ENCODE results near the gene TINCR. TPM values are rescaled to one million over a fixed set of nuclear protein-coding genes. Genes with fewer than 3 reads are reported as not detected.

TINCR gene
- 1.1 and 4.1 TPM in 2 replicates for total RNA-seq

GRCh38 chr19:5567360-5567969 lies at the start of gene TINCR:
Gene TINCR (minus strand): TSS chr19:5567953.

Other genes with a start within 250 kb of the TINCR start
- 12.4 and 29.7 TPM in 2 replicates for gene PTPRS, start 227.1 kb downstream of the TINCR start, total RNA-seq
- gene ZNRF4, start 112.5 kb downstream of the TINCR start, total RNA-seq: not detected in 2 replicates
- 7.7 and 11.3 TPM in 2 replicates for gene SAFB2, start 54.8 kb upstream of the TINCR start, total RNA-seq
- gene SAFB, start 55.1 kb upstream of the TINCR start, total RNA-seq: 18.0 and 39.8 TPM in 2 replicates
- gene MICOS13, start 112.6 kb upstream of the TINCR start, total RNA-seq: 52.2 and 59.2 TPM in 2 replicates
- gene HSD11B1L, start 113.1 kb upstream of the TINCR start, total RNA-seq: 5.0 and 16.0 TPM in 2 replicates
- gene RPL36, start 122.3 kb upstream of the TINCR start, total RNA-seq: 1,765 and 1,895 TPM in 2 replicates
- 100 and 119 TPM in 2 replicates for gene LONP1, start 152.2 kb upstream of the TINCR start, total RNA-seq
- not detected in 2 replicates for gene CATSPERD, start 152.7 kb upstream of the TINCR start, total RNA-seq
- gene PRR22, start 216.8 kb upstream of the TINCR start, total RNA-seq: 0.16 and 2.1 TPM in 2 replicates
- gene DUS3L, start 223.2 kb upstream of the TINCR start, total RNA-seq: 25.5 and 37.9 TPM in 2 replicates
- gene NRTN, start 237.1 kb upstream of the TINCR start, total RNA-seq: not detected in 2 replicates

Measured in hair follicular keratinocyte (primary cell).